Keratinocyte (primary cell): Measurements from ENCODE around the gene ACTR5. TPM values are rescaled to one million over a fixed set of nuclear protein-coding genes. Genes with fewer than 3 reads are reported as not detected.
A peak's percentile ranks its signal among the peaks of the same experiment; 100 is the strongest.

Experiments used
- DNase-seq: peaks from one replicate; pipeline ENCODE4 v3.0.0-alpha.2; 2011; ENCODE audit warnings: low read depth, missing footprints, low spot score
- FAIRE-seq: peaks from 2 replicates; lab custom pipeline; 2011; peaks lifted over from hg19 to GRCh38; lab: Jason Lieb, UNC
- H2AFZ ChIP-seq: 2 replicates; pipeline ENCODE4 v1.6.0; 2012; ENCODE audit warnings: low read length, control low read depth, inconsistent platforms; ENCODE audit not compliant: control insufficient read depth
- H3K27ac ChIP-seq: 2 replicates; pipeline ENCODE4 v1.5.1; 2011; ENCODE audit warnings: low read length; ENCODE audit not compliant: control insufficient read depth, insufficient read depth
- H3K27me3 ChIP-seq: 3 replicates; pipeline ENCODE4 v1.6.0; 2011; ENCODE audit warnings: low read length; ENCODE audit not compliant: control insufficient read depth, insufficient read depth; ENCODE audit errors: extremely low read depth
- H3K36me3 ChIP-seq, 2 experiments: 2 replicates in 1 of 2; 3 replicates in 1 of 2; pipeline ENCODE4 v1.5.1; 2011; ENCODE audit warnings: low read length in 2 of 2, mild to moderate bottlenecking in 1 of 2; ENCODE audit not compliant: control insufficient read depth in 2 of 2, insufficient read depth in 2 of 2; ENCODE audit errors: extremely low read depth in 1 of 2
- H3K4me1 ChIP-seq: 3 replicates; pipeline ENCODE4 v1.5.1; 2011; ENCODE audit warnings: low read length; ENCODE audit not compliant: control insufficient read depth, insufficient read depth; ENCODE audit errors: extremely low read depth
- H3K4me2 ChIP-seq: 3 replicates; pipeline ENCODE4 v1.6.0; 2011; ENCODE audit warnings: low read depth, low read length; ENCODE audit not compliant: control insufficient read depth, insufficient read depth; ENCODE audit errors: extremely low read depth
- H3K4me3 ChIP-seq, 3 experiments: fragments of 200-600 bp in 1 of 3; sonication (generic) in 1 of 3; 2 replicates in 2 of 3; 3 replicates in 1 of 3; pipeline ENCODE4 v1.5.1; 2011 to 2016; ENCODE audit warnings: low read length in 3 of 3, mild to moderate bottlenecking in 3 of 3, control low read depth in 2 of 3, inconsistent platforms in 1 of 3, low read depth in 1 of 3, mixed read lengths in 1 of 3, mixed run types in 1 of 3, moderate library complexity in 1 of 3; ENCODE audit not compliant: control insufficient read depth in 2 of 3, insufficient read depth in 2 of 3; ENCODE audit errors: extremely low read depth in 1 of 3
- H3K79me2 ChIP-seq: 2 replicates; pipeline ENCODE4 v1.6.0; 2012; ENCODE audit warnings: low read length; ENCODE audit not compliant: control insufficient read depth, insufficient read depth
- H3K9ac ChIP-seq: 3 replicates; pipeline ENCODE4 v1.6.0; 2011; ENCODE audit warnings: low read length; ENCODE audit not compliant: control insufficient read depth, insufficient read depth; ENCODE audit errors: extremely low read depth
- H3K9me1 ChIP-seq: 3 replicates; pipeline ENCODE4 v1.6.0; 2011; ENCODE audit warnings: low read length; ENCODE audit not compliant: control insufficient read depth, insufficient read depth; ENCODE audit errors: extremely low read depth
- H3K9me3 ChIP-seq: 2 replicates; pipeline ENCODE4 v1.5.1; 2012; ENCODE audit warnings: low read depth, low read length; ENCODE audit not compliant: control insufficient read depth
- H4K20me1 ChIP-seq: 3 replicates; pipeline ENCODE4 v1.6.0; 2011; ENCODE audit warnings: low read length; ENCODE audit not compliant: control insufficient read depth, insufficient read depth; ENCODE audit errors: extremely low read depth
- CTCF ChIP-seq, 3 experiments: IDR thresholded peaks in 1 of 3; conservative IDR thresholded peaks in 1 of 3; optimal IDR thresholded peaks in 1 of 3; 2 replicates in 2 of 3; 3 replicates in 1 of 3; pipeline versions ENCODE3 to v1.5.1; 2011; ENCODE audit warnings: low read length in 3 of 3, mild to moderate bottlenecking in 3 of 3, moderate library complexity in 2 of 3, control low read depth in 1 of 3, inconsistent platforms in 1 of 3; ENCODE audit not compliant: insufficient read depth in 2 of 3; ENCODE audit errors: extremely low read depth in 1 of 3
- EZH2 ChIP-seq: IDR thresholded peaks from one replicate; pipeline ENCODE4 v1.6.1; 2012; ENCODE audit warnings: inconsistent platforms, mild to moderate bottlenecking, low read length, moderate library complexity
- dilution Hi-C: fragments of 300-500 bp; cut with MboI; formaldehyde crosslinking; loops from one replicate; pipeline ENCODE4 v1.7.0; 2020; ENCODE audit warnings: low sequenced_read_pairs; ENCODE audit not compliant: extremely low pct_ligation_motif_present
- polyA plus RNA-seq, 5 experiments: library from polyadenylated mRNA; depleted of rRNA in 3 of 5; stranded (reverse) in 3 of 5; stranded (forward) in 1 of 5; unstranded in 1 of 5; fragments of >200 nt; gene quantifications; 1 replicate in 1 of 5; 2 replicates in 3 of 5; 3 replicates in 1 of 5; pipeline versions ENCODE4 v1.2.1 to v1.2.3, GENCODE V29; 2011 to 2012; ENCODE audit warnings: missing spikeins in 2 of 5, low read depth in 1 of 5, low replicate concordance in 1 of 5

Gene ACTR5
- polyA plus RNA-seq, 1 donor (not counting 4 experiments of a cell fraction or from before 2014, with no cell fraction given), result 9.7 TPM

GRCh38 chr20:38779247-38780097 lies 31.2 kb downstream of the ACTR5 start:
- DNase-seq, result peak; percentile 19
- Histone ChIP-seq H3K36me3 (no peaks in the 10 kb centered on the region), H3K27ac (no peak overlapping the region), H3K9me3 (no peaks in the 10 kb centered on the region), H3K4me1 (peaks cover 8% of the 10 kb centered on the region), H3K4me3 (no peak overlapping the region), H4K20me1 (no peaks in the 10 kb centered on the region), H3K9me1 (no peaks in the 10 kb centered on the region), H2AFZ (peak overlapping the region; percentile 20), H3K4me2 (peak overlapping the region; percentile 51), H3K9ac (no peak overlapping the region), H3K27me3 (no peaks in the 10 kb centered on the region), H3K79me2 (no peaks in the 10 kb centered on the region)
- FAIRE-seq, result peak; percentile 77
- no peak for TF ChIP-seq EZH2
- TF ChIP-seq CTCF (optimal IDR thresholded peaks at IDR 0.05 in 1 of 3, IDR thresholded peaks at IDR 0.05 in 1 of 3, conservative IDR thresholded peaks at IDR 0.05 in 1 of 3; ENCODE audit: extremely low read depth in 1 of 3, insufficient read depth in 2 of 3, low read length in 3 of 3), result no peak
- dilution Hi-C loops, result no loop called here

GRCh38 chr20:38782275-38782674 lies 34.0 kb downstream of the ACTR5 start:
- H4K20me1 ChIP-seq, result no peaks in the 10 kb centered on the region
- no peaks in the 10 kb centered on the region for H3K27me3 ChIP-seq
- DNase-seq (no peak), FAIRE-seq (no peak)
- TF ChIP-seq CTCF (optimal IDR thresholded peaks at IDR 0.05 in 1 of 3, IDR thresholded peaks at IDR 0.05 in 1 of 3, conservative IDR thresholded peaks at IDR 0.05 in 1 of 3; ENCODE audit: extremely low read depth in 1 of 3, insufficient read depth in 2 of 3, low read length in 3 of 3), result no peak
- TF ChIP-seq EZH2, result no peak
- H3K27ac ChIP-seq, result no peak overlapping the region
- no peak overlapping the region for H3K4me3 ChIP-seq
- no peaks in the 10 kb centered on the region for H3K36me3 ChIP-seq
- no peak overlapping the region for H3K4me2 ChIP-seq
- H3K79me2 ChIP-seq, result no peaks in the 10 kb centered on the region
- no peak overlapping the region for H2AFZ ChIP-seq
- H3K9ac ChIP-seq, result no peak overlapping the region
- dilution Hi-C loops, result no loop called here
- H3K4me1 ChIP-seq, result peaks cover 8% of the 10 kb centered on the region
- no peaks in the 10 kb centered on the region for H3K9me1 ChIP-seq
- no peaks in the 10 kb centered on the region for H3K9me3 ChIP-seq
